ENCODE results near the gene MRPS21.
A peak's percentile ranks its signal among the peaks of the same experiment; 100 is the strongest.
"Not testable (repeated sequence)": the region's sequence is repeated elsewhere in the genome, so short reads cannot be mapped to it uniquely, and the experiment has no call there.

MRPS21 gene

DNA sequence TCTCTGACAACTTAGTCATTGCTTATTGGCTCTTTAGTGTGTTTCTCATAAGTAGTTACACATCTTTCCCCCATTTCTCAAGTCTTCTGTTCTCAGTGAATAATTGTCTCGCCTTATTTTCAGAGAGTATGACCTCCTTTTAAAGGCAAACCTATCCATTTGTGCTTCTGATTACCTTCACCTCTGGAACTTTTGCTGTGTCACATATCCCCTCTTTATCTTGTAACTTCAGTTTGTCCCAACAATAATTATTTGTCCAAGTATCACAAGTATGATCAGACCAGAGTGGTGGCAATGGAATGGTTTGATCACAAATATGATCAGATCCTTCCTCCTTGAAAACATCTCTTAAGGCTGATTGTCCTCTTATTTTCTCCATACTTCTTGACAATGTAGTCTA is 5.3 kb upstream of the MRPS21 start:
- no peaks in the 10 kb centered on the region for H3K9me3 ChIP-seq (ENCODE audit: control insufficient read depth, low read length)
- H3K4me1 ChIP-seq (ENCODE audit: control insufficient read depth, insufficient read depth, low read length) = no peaks in the 10 kb centered on the region
- H3K27me3 ChIP-seq (ENCODE audit: control insufficient read depth, insufficient read depth, low read length) = no peaks in the 10 kb centered on the region
- H3K9ac ChIP-seq (ENCODE audit: low read length) = no peak overlapping the region
- H3K4me3 ChIP-seq (ENCODE audit: low read length) = no peak overlapping the region
- no peaks in the 10 kb centered on the region for H3K36me3 ChIP-seq (ENCODE audit: control insufficient read depth, insufficient read depth, low read length)

DNA sequence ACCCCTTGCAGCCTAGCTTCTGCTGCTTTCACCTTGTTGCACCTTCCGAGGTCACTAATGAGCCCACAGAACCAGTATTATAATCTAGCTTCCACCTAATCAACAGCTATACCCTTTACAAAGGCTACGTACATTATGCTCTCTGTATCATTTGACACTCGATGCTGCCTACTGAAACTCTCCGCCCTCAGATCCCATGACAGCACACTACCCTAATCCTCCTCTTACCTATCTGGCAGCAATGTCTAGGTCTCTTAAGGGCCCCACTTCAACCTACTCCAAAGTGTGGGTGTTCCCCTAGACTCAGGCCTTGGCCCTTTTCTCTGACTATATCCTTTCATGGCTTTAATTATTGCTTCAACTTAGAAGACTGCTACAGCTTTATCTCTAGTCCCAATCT is 4.8 kb upstream of the MRPS21 start:
- no peaks in the 10 kb centered on the region for H3K27me3 ChIP-seq (ENCODE audit: control insufficient read depth, insufficient read depth, low read length)
- H3K9ac ChIP-seq (ENCODE audit: low read length) = no peak overlapping the region
- no peaks in the 10 kb centered on the region for H3K9me3 ChIP-seq (ENCODE audit: control insufficient read depth, low read length)
- H3K4me3 ChIP-seq (ENCODE audit: low read length) = no peak overlapping the region
- H3K36me3 ChIP-seq (ENCODE audit: control insufficient read depth, insufficient read depth, low read length) = no peaks in the 10 kb centered on the region
- H3K4me1 ChIP-seq (ENCODE audit: control insufficient read depth, insufficient read depth, low read length) = no peaks in the 10 kb centered on the region

DNA sequence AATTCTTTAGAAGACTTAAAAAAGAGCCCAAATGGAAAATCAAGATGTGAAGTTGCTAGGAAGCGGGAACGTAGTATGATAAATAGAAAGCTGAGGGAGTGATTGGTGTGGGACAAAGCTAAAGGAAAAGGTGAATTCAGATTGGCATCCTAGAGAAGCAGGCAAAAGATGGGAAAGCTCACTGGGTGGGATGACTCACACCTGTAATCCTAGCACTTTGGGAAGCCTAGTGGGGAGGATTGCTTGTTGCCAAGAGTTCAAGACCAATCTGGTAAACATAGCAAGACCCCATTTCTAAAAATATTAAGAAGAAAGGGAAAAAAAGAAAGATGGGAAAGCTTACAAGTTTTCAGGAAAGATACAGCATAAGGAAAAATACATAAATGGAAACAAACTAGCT is 1.8 kb downstream of the MRPS21 start:
- H3K36me3 ChIP-seq (ENCODE audit: control insufficient read depth, insufficient read depth, low read length) = no peaks in the 10 kb centered on the region
- H3K9ac ChIP-seq (ENCODE audit: low read length) = no peak overlapping the region
- no peaks in the 10 kb centered on the region for H3K9me3 ChIP-seq (ENCODE audit: control insufficient read depth, low read length)
- H3K27me3 ChIP-seq (ENCODE audit: control insufficient read depth, insufficient read depth, low read length) = no peaks in the 10 kb centered on the region
- peaks cover 4% of the 10 kb centered on the region for H3K4me1 ChIP-seq (ENCODE audit: control insufficient read depth, insufficient read depth, low read length)
- H3K4me3 ChIP-seq (ENCODE audit: low read length) = no peak overlapping the region

DNA sequence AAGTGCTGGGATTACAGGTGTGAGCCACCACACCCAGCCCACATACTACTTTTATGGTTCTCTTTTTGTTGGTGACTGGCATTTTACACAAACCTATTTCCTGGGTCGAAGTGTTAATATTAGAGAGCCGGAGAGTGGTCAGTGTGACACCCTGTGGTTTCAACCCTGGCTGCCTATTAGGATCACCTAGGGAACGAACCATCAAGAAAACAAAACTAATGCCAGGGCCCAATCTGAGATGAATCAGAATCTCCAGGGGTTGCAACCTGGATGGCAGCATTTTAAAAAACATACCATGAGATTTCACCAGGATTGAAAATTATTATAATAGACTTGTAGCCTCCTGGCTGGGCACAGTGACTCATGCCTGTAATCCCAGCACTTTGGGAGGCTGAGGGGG is 6.1 kb downstream of the MRPS21 start:
- H3K4me1 ChIP-seq (ENCODE audit: control insufficient read depth, insufficient read depth, low read length) = no peaks in the 10 kb centered on the region
- H3K36me3 ChIP-seq (ENCODE audit: control insufficient read depth, insufficient read depth, low read length) = no peaks in the 10 kb centered on the region
- no peak overlapping the region for H3K9ac ChIP-seq (ENCODE audit: low read length)
- no peaks in the 10 kb centered on the region for H3K27me3 ChIP-seq (ENCODE audit: control insufficient read depth, insufficient read depth, low read length)
- no peaks in the 10 kb centered on the region for H3K9me3 ChIP-seq (ENCODE audit: control insufficient read depth, low read length)
- H3K4me3 ChIP-seq (ENCODE audit: low read length) = no peak overlapping the region

DNA sequence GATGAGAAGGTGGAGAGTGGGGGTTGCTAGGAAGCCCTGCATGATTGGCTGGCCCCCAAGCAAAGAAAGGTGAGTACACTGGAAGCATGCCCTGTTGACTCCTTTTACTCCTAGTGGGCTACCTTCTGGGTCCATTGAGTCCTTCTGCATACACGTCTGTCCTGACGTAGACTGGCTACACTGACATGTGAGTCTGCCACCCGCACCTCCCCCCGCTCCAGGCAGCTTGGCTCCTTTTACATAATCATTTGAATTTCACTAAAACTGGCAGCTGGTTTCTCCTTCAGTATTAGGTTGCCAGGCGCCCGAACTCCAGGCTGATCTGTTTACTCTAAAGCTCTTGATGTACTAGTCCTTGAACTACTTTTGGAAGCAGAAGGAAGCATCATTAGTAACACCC is 8.7 kb downstream of the MRPS21 start:
- H3K4me1 ChIP-seq (ENCODE audit: control insufficient read depth, insufficient read depth, low read length) = no peaks in the 10 kb centered on the region
- no peaks in the 10 kb centered on the region for H3K9me3 ChIP-seq (ENCODE audit: control insufficient read depth, low read length)
- H3K9ac ChIP-seq (ENCODE audit: low read length) = no peak overlapping the region
- no peaks in the 10 kb centered on the region for H3K36me3 ChIP-seq (ENCODE audit: control insufficient read depth, insufficient read depth, low read length)
- H3K4me3 ChIP-seq (ENCODE audit: low read length) = no peak overlapping the region
- no peaks in the 10 kb centered on the region for H3K27me3 ChIP-seq (ENCODE audit: control insufficient read depth, insufficient read depth, low read length)

DNA sequence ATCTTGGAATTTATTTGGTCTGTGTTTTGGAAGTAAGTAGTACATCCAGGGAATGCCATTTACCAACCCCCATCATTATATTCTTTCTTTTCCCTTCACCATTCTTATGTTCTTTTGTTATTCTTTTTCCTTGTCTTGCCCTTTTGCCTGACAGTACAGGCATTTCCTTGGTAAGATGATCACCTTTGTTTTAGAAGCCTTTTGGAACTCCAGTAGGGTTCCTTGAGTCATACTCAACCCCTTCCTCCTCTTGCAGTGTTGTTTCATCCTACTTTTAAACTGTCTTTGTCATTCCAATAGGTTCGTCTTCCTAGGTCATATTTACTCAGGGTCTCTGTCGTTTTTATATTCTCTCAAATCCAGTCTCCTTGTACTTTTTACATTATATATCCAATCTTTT is 9.2 kb downstream of the MRPS21 start:
- Histone ChIP-seq H3K36me3 (ENCODE audit: control insufficient read depth, insufficient read depth, low read length) (peaks cover 4% of the 10 kb centered on the region), H3K4me1 (ENCODE audit: control insufficient read depth, insufficient read depth, low read length) (no peaks in the 10 kb centered on the region), H3K9ac (ENCODE audit: low read length) (no peak overlapping the region), H3K27me3 (ENCODE audit: control insufficient read depth, insufficient read depth, low read length) (no peaks in the 10 kb centered on the region), H3K9me3 (ENCODE audit: control insufficient read depth, low read length) (no peaks in the 10 kb centered on the region), H3K4me3 (ENCODE audit: low read length) (no peak overlapping the region)

DNA sequence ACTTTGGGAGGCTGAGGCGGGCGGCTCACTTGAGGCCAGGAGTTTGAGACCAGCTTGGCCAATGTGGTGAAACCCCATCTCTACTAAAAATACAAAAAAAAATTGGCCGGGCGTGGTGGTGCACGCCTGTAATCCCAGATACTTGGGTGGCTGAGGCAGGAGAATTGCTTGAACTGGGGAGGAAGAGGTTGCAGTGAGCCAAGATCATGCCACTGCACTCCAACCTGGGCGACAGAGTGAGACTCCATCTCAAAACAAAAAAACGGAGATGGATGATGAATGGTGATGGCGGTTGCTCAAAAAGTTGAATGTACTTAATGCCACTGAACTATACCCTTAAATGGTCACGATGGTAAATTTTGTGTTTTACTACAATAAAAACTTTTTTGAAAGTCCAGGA is 14.9 kb downstream of the MRPS21 start:
- H3K9me3 ChIP-seq (ENCODE audit: control insufficient read depth, low read length); H3K36me3 ChIP-seq (ENCODE audit: control insufficient read depth, insufficient read depth, low read length); H3K4me3 ChIP-seq (ENCODE audit: low read length); H3K27me3 ChIP-seq (ENCODE audit: control insufficient read depth, insufficient read depth, low read length); H3K9ac ChIP-seq (ENCODE audit: low read length); H3K4me1 ChIP-seq (ENCODE audit: control insufficient read depth, insufficient read depth, low read length): not testable (repeated sequence)

DNA sequence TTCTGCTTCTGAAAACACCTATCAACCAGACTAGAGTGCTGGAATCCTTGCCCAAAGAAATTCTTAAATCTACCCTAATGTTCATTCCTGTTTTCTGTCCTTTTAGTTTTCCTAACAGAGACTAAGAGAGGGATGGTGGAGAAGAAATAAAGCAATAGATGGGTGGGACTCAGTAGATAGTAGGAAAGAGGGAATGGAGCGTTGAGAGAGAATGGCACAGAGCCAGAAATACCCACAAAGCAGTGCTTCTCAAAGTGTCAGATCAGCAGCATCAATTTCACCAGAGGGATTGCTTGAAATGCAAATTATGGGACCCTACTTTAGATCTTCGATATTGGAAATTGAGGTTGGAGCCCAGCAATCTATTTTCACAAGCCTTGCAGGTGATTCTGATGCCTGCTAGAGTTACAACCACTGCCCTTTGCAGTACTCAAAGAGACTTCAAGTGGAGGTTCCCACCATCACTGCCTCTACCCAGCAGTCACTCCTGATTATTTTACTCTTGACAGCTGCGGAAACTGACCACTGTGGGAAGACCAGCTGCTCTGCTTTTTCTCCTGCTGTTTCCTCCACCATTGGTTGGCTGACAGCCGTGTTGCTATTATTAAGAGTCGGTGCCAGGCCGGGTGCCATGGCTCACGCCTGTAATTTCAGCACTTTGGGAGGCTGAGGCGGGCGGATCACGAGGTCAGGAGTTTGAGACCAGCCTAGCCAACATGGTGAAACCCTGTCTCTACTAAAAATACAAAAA is 16.3 kb downstream of the MRPS21 start:
- Histone ChIP-seq H3K27me3 (ENCODE audit: control insufficient read depth, insufficient read depth, low read length) (no peaks in the 10 kb centered on the region), H3K9me3 (ENCODE audit: control insufficient read depth, low read length) (no peaks in the 10 kb centered on the region), H3K9ac (ENCODE audit: low read length) (no peak overlapping the region), H3K36me3 (ENCODE audit: control insufficient read depth, insufficient read depth, low read length) (peaks cover 6% of the 10 kb centered on the region), H3K4me1 (ENCODE audit: control insufficient read depth, insufficient read depth, low read length) (no peaks in the 10 kb centered on the region), H3K4me3 (ENCODE audit: low read length) (no peak overlapping the region)

DNA sequence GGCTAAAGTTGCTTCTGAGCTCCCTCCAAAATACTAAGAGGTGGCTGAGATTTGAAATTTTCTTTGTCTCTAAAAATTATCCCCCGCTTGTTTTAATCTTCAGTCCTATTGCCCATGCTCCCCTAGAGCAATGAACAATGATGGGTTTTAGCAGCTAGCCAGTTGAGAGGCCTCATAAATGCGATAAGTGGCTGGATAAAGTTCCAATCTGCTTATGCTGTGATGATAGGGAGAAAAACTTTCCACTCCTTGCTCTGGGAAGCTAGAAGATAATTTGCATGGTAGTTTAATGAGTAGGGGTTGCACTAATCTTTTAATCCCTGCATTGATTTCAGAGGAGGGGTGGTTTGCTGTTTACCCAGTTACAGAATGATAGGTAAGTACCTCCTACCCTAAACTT is 18.1 kb downstream of the MRPS21 start:
- Histone ChIP-seq H3K4me1 (ENCODE audit: control insufficient read depth, insufficient read depth, low read length) (no peaks in the 10 kb centered on the region), H3K36me3 (ENCODE audit: control insufficient read depth, insufficient read depth, low read length) (peaks cover 6% of the 10 kb centered on the region), H3K27me3 (ENCODE audit: control insufficient read depth, insufficient read depth, low read length) (no peaks in the 10 kb centered on the region), H3K9ac (ENCODE audit: low read length) (no peak overlapping the region), H3K9me3 (ENCODE audit: control insufficient read depth, low read length) (no peaks in the 10 kb centered on the region), H3K4me3 (ENCODE audit: low read length) (no peak overlapping the region)

DNA sequence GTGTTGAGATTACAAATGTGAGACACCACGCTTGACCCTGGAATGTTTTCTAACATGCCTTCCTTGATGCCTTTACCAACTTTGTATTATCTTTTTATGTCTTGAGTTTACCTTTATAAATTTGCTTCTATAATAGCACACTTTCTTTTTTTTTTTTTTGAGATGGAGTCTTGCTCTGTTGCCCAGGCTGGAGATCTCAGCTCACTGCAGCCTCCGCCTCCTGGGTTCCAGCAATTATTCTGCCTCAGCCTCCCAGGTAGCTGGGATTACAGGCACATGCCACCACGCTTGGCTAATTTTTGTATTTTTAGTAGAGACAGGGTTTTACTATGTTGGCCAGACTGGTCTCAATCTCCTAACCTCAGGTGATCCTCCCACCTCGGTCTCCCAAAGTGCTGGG is 21.0 kb downstream of the MRPS21 start:
- H3K36me3 ChIP-seq (ENCODE audit: control insufficient read depth, insufficient read depth, low read length); H3K9me3 ChIP-seq (ENCODE audit: control insufficient read depth, low read length); H3K9ac ChIP-seq (ENCODE audit: low read length); H3K4me1 ChIP-seq (ENCODE audit: control insufficient read depth, insufficient read depth, low read length); H3K4me3 ChIP-seq (ENCODE audit: low read length); H3K27me3 ChIP-seq (ENCODE audit: control insufficient read depth, insufficient read depth, low read length): not testable (repeated sequence)

DNA sequence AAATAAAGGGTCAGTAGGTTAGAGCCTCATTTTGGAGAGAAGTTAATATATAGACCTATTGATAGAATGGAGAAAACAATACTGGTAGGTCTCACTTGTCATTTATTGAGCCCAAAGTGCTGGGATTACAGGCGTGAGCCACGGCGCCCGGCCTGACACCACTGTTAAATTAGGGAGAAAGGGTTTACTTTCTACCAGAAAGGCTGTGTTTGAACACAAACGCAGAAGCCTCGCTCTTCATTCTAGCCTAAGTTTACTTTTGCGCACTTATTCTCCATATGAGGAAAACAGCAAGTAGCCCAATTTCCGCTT is 27.0 kb downstream of the MRPS21 start:
- peak overlapping the region; percentile 95 for H3K4me3 ChIP-seq (ENCODE audit: low read length)
- no peaks in the 10 kb centered on the region for H3K36me3 ChIP-seq (ENCODE audit: control insufficient read depth, insufficient read depth, low read length)
- H3K9ac ChIP-seq (ENCODE audit: low read length) = no peak overlapping the region
- H3K27me3 ChIP-seq (ENCODE audit: control insufficient read depth, insufficient read depth, low read length) = no peaks in the 10 kb centered on the region
- no peaks in the 10 kb centered on the region for H3K4me1 ChIP-seq (ENCODE audit: control insufficient read depth, insufficient read depth, low read length)
- H3K9me3 ChIP-seq (ENCODE audit: control insufficient read depth, low read length) = no peaks in the 10 kb centered on the region

DNA sequence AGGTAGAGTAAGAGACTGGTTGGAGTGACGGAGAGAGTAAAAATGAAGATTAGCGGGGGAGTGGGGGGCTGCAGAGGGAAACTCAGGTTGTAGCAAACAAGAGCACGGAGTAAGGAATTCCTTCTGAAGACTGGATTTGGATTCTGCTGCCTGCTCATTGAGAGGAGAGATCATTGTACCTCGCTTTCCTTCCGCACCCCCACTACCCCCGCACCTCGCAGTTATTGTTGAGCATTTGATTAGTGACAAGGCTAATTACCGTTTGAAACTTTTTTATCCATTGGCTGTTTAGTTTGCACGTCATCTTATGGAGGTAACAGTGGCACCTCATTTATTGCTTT is 28.1 kb downstream of the MRPS21 start:
- no peaks in the 10 kb centered on the region for H3K9me3 ChIP-seq (ENCODE audit: control insufficient read depth, low read length)
- peak overlapping the region; percentile 88 for H3K9ac ChIP-seq (ENCODE audit: low read length)
- H3K27me3 ChIP-seq (ENCODE audit: control insufficient read depth, insufficient read depth, low read length) = no peaks in the 10 kb centered on the region
- no peaks in the 10 kb centered on the region for H3K4me1 ChIP-seq (ENCODE audit: control insufficient read depth, insufficient read depth, low read length)
- H3K4me3 ChIP-seq (ENCODE audit: low read length) = peak overlapping the region; percentile 95
- no peaks in the 10 kb centered on the region for H3K36me3 ChIP-seq (ENCODE audit: control insufficient read depth, insufficient read depth, low read length)

DNA sequence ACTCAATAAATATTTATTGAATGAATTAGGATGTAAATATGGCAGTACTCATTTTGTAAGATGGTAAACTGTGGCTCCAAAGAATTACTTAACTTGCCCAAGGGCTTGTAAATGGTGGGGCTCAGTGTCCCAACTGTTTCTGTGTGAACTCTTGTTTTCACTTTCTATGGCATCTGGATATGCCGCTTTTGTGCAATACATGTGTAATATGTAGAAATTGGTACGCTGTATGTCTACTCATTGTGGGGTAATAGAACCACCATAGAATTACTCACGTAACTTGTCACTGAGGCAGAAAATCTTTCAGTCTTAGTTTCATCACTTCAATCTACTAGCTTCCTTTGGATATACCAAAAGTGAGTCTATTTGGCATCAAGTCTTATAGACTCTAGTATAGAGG is 28.6 kb downstream of the MRPS21 start:
- Histone ChIP-seq H3K27me3 (ENCODE audit: control insufficient read depth, insufficient read depth, low read length) (no peaks in the 10 kb centered on the region), H3K4me1 (ENCODE audit: control insufficient read depth, insufficient read depth, low read length) (no peaks in the 10 kb centered on the region), H3K36me3 (ENCODE audit: control insufficient read depth, insufficient read depth, low read length) (no peaks in the 10 kb centered on the region), H3K9me3 (ENCODE audit: control insufficient read depth, low read length) (no peaks in the 10 kb centered on the region), H3K9ac (ENCODE audit: low read length) (peak overlapping the region; percentile 88), H3K4me3 (ENCODE audit: low read length) (peak overlapping the region; percentile 95)
